ENCODE measurements around the gene MACROD2. TPM values are rescaled to one million over a fixed set of nuclear protein-coding genes. Genes with fewer than 3 reads are reported as not detected.

The MACROD2 gene
- total and polyA plus RNA-seq, 4 donors: 0.66 to 10.5 (median 3.3) TPM

DNA sequence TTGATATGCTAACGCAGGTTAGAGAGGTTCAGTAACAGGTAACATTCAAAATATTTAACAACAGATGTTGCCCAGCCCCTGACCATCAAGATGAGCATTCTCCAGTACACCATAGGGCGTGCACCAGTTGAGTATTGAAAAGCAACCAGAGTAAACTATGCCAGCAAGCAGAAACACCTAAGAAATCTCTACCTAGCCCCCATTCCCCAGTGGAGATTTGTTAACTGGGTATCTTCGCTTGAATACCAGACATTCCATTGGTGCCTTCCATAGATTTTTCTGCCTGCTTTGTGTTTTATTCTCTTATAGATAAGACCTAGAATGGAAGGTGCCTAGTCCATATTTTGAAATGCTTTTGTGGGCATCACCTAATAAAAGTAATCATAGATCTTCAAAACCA is 1954.1 kb downstream of the MACROD2 start:
- Histone ChIP-seq H3K9ac (ENCODE audit: low read depth in 1 of 2, low read length in 2 of 2) (no peak overlapping the region), H3K4me1 (ENCODE audit: control insufficient read depth in 4 of 4, insufficient read depth in 4 of 4, low read length in 3 of 4) (no peaks in the 10 kb centered on the region), H3K27ac (ENCODE audit: low read depth in 1 of 2, low read length in 2 of 2) (no peak overlapping the region), H3K27me3 (ENCODE audit: control insufficient read depth in 4 of 4, insufficient read depth in 4 of 4, low read length in 3 of 4) (no peaks in the 10 kb centered on the region), H3K9me3 (ENCODE audit: control insufficient read depth in 4 of 4, low read length in 3 of 4) (no peaks in the 10 kb centered on the region), H3K36me3 (ENCODE audit: control insufficient read depth in 4 of 4, insufficient read depth in 3 of 4, low read depth in 1 of 4, low read length in 3 of 4) (no peaks in the 10 kb centered on the region), H3K4me3 (ENCODE audit: low read depth in 1 of 3, low read length in 3 of 3) (no peak overlapping the region)
- DNase-seq (ENCODE audit: low spot score): no peak
- TF ChIP-seq GABPA (IDR thresholded peaks at IDR 0.05 in 1 of 2, conservative IDR thresholded peaks at IDR 0.05 in 1 of 2) (no peak), HNF4A (conservative IDR thresholded peaks at IDR 0.05) (no peak), JUND (IDR thresholded peaks at IDR 0.05) (no peak), EGR1 (IDR thresholded peaks at IDR 0.05; ENCODE audit: low read depth in 2 of 2) (no peak), NR2F2 (IDR thresholded peaks at IDR 0.05) (no peak), RXRA (IDR thresholded peaks at IDR 0.05) (no peak), RAD21 (IDR thresholded peaks at IDR 0.05) (no peak), HNF4G (IDR thresholded peaks at IDR 0.05) (no peak), SP1 (IDR thresholded peaks at IDR 0.05) (no peak), FOXA1 (IDR thresholded peaks at IDR 0.05) (no peak), TAF1 (conservative IDR thresholded peaks at IDR 0.05) (no peak), FOXA2 (IDR thresholded peaks at IDR 0.05) (no peak), YY1 (IDR thresholded peaks at IDR 0.05) (no peak)
- TF ChIP-seq, protein P1, sequence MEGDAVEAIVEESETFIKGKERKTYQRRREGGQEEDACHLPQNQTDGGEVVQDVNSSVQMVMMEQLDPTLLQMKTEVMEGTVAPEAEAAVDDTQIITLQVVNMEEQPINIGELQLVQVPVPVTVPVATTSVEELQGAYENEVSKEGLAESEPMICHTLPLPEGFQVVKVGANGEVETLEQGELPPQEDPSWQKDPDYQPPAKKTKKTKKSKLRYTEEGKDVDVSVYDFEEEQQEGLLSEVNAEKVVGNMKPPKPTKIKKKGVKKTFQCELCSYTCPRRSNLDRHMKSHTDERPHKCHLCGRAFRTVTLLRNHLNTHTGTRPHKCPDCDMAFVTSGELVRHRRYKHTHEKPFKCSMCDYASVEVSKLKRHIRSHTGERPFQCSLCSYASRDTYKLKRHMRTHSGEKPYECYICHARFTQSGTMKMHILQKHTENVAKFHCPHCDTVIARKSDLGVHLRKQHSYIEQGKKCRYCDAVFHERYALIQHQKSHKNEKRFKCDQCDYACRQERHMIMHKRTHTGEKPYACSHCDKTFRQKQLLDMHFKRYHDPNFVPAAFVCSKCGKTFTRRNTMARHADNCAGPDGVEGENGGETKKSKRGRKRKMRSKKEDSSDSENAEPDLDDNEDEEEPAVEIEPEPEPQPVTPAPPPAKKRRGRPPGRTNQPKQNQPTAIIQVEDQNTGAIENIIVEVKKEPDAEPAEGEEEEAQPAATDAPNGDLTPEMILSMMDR (IDR thresholded peaks at IDR 0.05; ENCODE audit: low read depth, low read length, missing input control): no peak
- TF ChIP-seq, protein P2, sequence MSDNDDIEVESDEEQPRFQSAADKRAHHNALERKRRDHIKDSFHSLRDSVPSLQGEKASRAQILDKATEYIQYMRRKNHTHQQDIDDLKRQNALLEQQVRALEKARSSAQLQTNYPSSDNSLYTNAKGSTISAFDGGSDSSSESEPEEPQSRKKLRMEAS (IDR thresholded peaks at IDR 0.05): no peak
- TF ChIP-seq, protein P3, sequence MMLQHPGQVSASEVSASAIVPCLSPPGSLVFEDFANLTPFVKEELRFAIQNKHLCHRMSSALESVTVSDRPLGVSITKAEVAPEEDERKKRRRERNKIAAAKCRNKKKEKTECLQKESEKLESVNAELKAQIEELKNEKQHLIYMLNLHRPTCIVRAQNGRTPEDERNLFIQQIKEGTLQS (IDR thresholded peaks at IDR 0.05): no peak
- TF ChIP-seq, protein P4, sequence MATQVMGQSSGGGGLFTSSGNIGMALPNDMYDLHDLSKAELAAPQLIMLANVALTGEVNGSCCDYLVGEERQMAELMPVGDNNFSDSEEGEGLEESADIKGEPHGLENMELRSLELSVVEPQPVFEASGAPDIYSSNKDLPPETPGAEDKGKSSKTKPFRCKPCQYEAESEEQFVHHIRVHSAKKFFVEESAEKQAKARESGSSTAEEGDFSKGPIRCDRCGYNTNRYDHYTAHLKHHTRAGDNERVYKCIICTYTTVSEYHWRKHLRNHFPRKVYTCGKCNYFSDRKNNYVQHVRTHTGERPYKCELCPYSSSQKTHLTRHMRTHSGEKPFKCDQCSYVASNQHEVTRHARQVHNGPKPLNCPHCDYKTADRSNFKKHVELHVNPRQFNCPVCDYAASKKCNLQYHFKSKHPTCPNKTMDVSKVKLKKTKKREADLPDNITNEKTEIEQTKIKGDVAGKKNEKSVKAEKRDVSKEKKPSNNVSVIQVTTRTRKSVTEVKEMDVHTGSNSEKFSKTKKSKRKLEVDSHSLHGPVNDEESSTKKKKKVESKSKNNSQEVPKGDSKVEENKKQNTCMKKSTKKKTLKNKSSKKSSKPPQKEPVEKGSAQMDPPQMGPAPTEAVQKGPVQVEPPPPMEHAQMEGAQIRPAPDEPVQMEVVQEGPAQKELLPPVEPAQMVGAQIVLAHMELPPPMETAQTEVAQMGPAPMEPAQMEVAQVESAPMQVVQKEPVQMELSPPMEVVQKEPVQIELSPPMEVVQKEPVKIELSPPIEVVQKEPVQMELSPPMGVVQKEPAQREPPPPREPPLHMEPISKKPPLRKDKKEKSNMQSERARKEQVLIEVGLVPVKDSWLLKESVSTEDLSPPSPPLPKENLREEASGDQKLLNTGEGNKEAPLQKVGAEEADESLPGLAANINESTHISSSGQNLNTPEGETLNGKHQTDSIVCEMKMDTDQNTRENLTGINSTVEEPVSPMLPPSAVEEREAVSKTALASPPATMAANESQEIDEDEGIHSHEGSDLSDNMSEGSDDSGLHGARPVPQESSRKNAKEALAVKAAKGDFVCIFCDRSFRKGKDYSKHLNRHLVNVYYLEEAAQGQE (IDR thresholded peaks at IDR 0.05): no peak
- TF ChIP-seq, protein P5, sequence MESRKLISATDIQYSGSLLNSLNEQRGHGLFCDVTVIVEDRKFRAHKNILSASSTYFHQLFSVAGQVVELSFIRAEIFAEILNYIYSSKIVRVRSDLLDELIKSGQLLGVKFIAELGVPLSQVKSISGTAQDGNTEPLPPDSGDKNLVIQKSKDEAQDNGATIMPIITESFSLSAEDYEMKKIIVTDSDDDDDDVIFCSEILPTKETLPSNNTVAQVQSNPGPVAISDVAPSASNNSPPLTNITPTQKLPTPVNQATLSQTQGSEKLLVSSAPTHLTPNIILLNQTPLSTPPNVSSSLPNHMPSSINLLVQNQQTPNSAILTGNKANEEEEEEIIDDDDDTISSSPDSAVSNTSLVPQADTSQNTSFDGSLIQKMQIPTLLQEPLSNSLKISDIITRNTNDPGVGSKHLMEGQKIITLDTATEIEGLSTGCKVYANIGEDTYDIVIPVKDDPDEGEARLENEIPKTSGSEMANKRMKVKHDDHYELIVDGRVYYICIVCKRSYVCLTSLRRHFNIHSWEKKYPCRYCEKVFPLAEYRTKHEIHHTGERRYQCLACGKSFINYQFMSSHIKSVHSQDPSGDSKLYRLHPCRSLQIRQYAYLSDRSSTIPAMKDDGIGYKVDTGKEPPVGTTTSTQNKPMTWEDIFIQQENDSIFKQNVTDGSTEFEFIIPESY (IDR thresholded peaks at IDR 0.05): no peak
- 90% methylated on average over 3 of the region's 3 CpGs for WGBS

All from liver (tissue), 9 donors.